NCI-H1694 (cell line): Measurements from ENCODE around the gene PAN2.

Source experiments
- DNase-seq: peaks from one replicate; lab custom pipeline; 2025; lab: John Stamatoyannopoulos, UW

The PAN2 gene

DNA sequence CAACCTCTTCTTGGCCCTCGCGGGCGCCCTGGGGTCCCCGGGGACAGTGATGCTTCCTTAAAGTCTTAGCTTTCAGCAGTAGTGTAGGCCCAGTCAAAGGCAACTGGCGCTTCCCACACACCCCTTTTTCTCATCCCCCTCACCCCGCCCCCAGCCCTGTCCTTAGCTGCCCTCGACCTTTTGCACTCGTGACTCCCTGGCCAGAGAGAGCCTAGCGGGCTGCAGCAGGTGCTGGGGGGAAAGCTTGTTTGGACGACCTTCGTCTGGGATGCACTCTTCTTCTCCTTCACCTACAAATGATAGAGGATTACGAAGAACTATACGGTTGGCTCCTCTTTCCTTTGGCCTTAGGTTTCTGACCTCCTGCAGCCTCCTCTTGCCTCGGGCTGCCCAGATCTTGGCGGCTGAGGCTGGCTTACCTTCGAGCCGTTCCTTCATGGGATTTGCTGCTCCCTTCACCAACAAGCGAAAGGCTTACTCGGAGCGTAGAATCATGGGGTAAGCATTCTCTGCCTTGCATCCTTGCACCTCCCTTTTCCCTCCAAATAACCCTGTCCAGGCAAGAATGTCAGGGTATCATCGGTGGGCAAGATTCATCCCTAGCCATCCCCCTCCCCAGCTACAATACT, 66.2 kb downstream of the PAN2 start:
- no peak for DNase-seq

GRCh38 chr12:56266693-56267442, 66.9 kb downstream of the PAN2 start, which contains the start of gene COQ10A:
TSS of gene COQ10A (plus strand) at chr12:56266942. CDS start at chr12:56267119, 177 bp downstream.
- peak; percentile 68 for DNase-seq
